Fibroblast of skin of left biceps (primary cell): ENCODE results near the gene TCN2.
A peak's percentile ranks its signal among the peaks of the same experiment; 100 is the strongest.
"Not testable (repeated sequence)": the region's sequence is repeated elsewhere in the genome, so short reads cannot be mapped to it uniquely, and the experiment has no call there.

Experiments
- DNase-seq, 2 experiments: peaks; one replicate each; pipeline ENCODE4 v3.0.0-alpha.2; 2013; ENCODE audit warnings: low read depth in 2 of 2

TCN2 gene

GRCh38 chr22:30606455-30607299 lies at the start of gene TCN2:
Gene TCN2 (plus strand): TSS chr22:30607174. CDS start chr22:30607332, 158 bp downstream.
- peak in 1 of 2 experiments; percentile 11 for DNase-seq

- no peak for DNase-seq
Measured at GRCh38 chr22:30557243-30557642, 49.7 kb upstream of the TCN2 start.

- DNase-seq: no peak
Measured at GRCh38 chr22:30559889-30560288, 47.1 kb upstream of the TCN2 start.

GRCh38 chr22:30560643-30561202 lies 46.3 kb upstream of the TCN2 start:
- not testable (repeated sequence) for DNase-seq

GRCh38 chr22:30561402-30562189 lies 45.4 kb upstream of the TCN2 start:
- no peak for DNase-seq

- DNase-seq: no peak
Measured at GRCh38 chr22:30562366-30562765, 44.6 kb upstream of the TCN2 start.

- no peak for DNase-seq
Measured at GRCh38 chr22:30564045-30564760, 42.8 kb upstream of the TCN2 start.

GRCh38 chr22:30564761-30565119 lies 42.2 kb upstream of the TCN2 start:
- no peak for DNase-seq

GRCh38 chr22:30565341-30565740 lies 41.6 kb upstream of the TCN2 start:
- no peak for DNase-seq

- no peak for DNase-seq
Measured at GRCh38 chr22:30566125-30566524, 40.8 kb upstream of the TCN2 start.

GRCh38 chr22:30567277-30567676 lies 39.7 kb upstream of the TCN2 start:
- not testable (repeated sequence) for DNase-seq

- DNase-seq: no peak
Measured at GRCh38 chr22:30568137-30568805, 38.7 kb upstream of the TCN2 start.

- no peak for DNase-seq
Measured at GRCh38 chr22:30569674-30570202, 37.2 kb upstream of the TCN2 start.

- DNase-seq: no peak
Measured at GRCh38 chr22:30572210-30572609, 34.8 kb upstream of the TCN2 start.

GRCh38 chr22:30572840-30573593 lies 34.0 kb upstream of the TCN2 start:
- no peak for DNase-seq

- DNase-seq: no peak
Measured at GRCh38 chr22:30573594-30574094, 33.3 kb upstream of the TCN2 start.

- DNase-seq: no peak
Measured at GRCh38 chr22:30574095-30574981, 32.6 kb upstream of the TCN2 start, which contains the start of gene GAL3ST1. Gene GAL3ST1 (minus strand): TSS chr22:30574665. CDS start chr22:30557392, 17,273 bp downstream.

GRCh38 chr22:30574997-30575671 lies 31.8 kb upstream of the TCN2 start:
- DNase-seq: no peak
